Motor neuron (in vitro differentiated cells): ENCODE results near the gene FAM83E. TPM values are rescaled to one million over a fixed set of nuclear protein-coding genes. Genes with fewer than 3 reads are reported as not detected.

Experiments
- ATAC-seq, 8 experiments: fragments of 200-7000 bp; cut with Tn5 transposase; replicated peaks in 6 of 8; 2 replicates each; pipeline ENCODE4 v1.8.0; 2021; ENCODE audit warnings: mild to moderate bottlenecking in 8 of 8, moderate library complexity in 8 of 8
- H3K27ac ChIP-seq, 2 donors: fragments of 250-450 bp; sonication (Bioruptor Pico); 2 replicates each; pipeline ENCODE4 v1.9.0; 2021; ENCODE audit warnings: antibody characterized with exemption in 2 of 2, mild to moderate bottlenecking in 2 of 2, moderate library complexity in 1 of 2
- H3K4me1 ChIP-seq, 2 donors: fragments of 250-450 bp; sonication (Bioruptor Pico); replicated peaks in 1 of 2; 2 replicates each; pipeline ENCODE4 v1.6.1; 2021; ENCODE audit warnings: antibody characterized with exemption in 2 of 2, mild to moderate bottlenecking in 2 of 2, moderate library complexity in 1 of 2
- H3K4me3 ChIP-seq, 5 donors: fragments of 250-450 bp; sonication (Bioruptor Pico); 2 replicates each; pipeline ENCODE4 v1.9.0; 2021; ENCODE audit warnings: antibody characterized with exemption in 5 of 5, mild to moderate bottlenecking in 5 of 5, moderate library complexity in 4 of 5
- WGBS, 10 experiments: fragments of 450-650 bp; shearing (Covaris generic); methylation state at CpG; one replicate each; pipeline ENCODE4 v1.0.0; 2022; 5-methylcytosine and 5-hydroxymethylcytosine counted together
- in situ Hi-C, 9 experiments: fragments of 400-800 bp; cut with MboI; loops; one replicate each; pipeline ENCODE4 v1.15.0; 2021; ENCODE audit warnings: low sequenced_read_pairs in 9 of 9, low pct_unique_long_range_greater_than_20kb in 2 of 9; ENCODE audit not compliant: unreplicated experiment in 9 of 9
- total RNA-seq, 8 experiments: library from RNA; unstranded; fragments of 300-600 nt; gene quantifications; 2 replicates each; pipeline versions ENCODE4 v1.2.3 to v1.2.4, GENCODE V29; 2022

Gene FAM83E
- total RNA-seq, 8 experiments from 2014 or later, result 0.54 to 2.5 (median 1.1) TPM

GRCh38 chr19:48613852-48614435, 932 bp downstream of the FAM83E start:
- in situ Hi-C loops, result no loop called here
- ATAC-seq, result peak; percentile 0 to 8 (median 4)
- no peak overlapping the region for H3K4me3 ChIP-seq
- peak overlapping the region in 1 of 2 donors; percentile 79 for H3K27ac ChIP-seq
- H3K4me1 ChIP-seq, result peaks cover 14 to 27% of the 10 kb centered on the region in 2 donors
- WGBS, 10 experiments, result 49 to 100% (median 81%) methylated on average over 1 to 6 of the region's 13 CpGs; no CpG with 5 or more reads in 2 of the 10 experiments

- no peak overlapping the region for H3K4me3 ChIP-seq
- WGBS, 10 experiments, result 53 to 100% (median 81%) methylated on average over 1 to 12 of the region's 39 CpGs; no CpG with 5 or more reads in 1 of the 10 experiments
- ATAC-seq, result peak; percentile 3 to 21 (median 7)
- peaks cover 14 to 27% of the 10 kb centered on the region in 2 donors for H3K4me1 ChIP-seq
- peak overlapping the region in 1 of 2 donors; percentile 79 for H3K27ac ChIP-seq
- in situ Hi-C loops, result no loop called here
Observed at GRCh38 chr19:48613024-48613851, 1.6 kb downstream of the FAM83E start.

- H3K27ac ChIP-seq, result no peak overlapping the region
- H3K4me3 ChIP-seq, result no peak overlapping the region
- in situ Hi-C loops, result no loop called here
- WGBS, 10 experiments, result 87 to 100% (median 95%) methylated on average over 1 to 4 of the region's 14 CpGs; no CpG with 5 or more reads in 7 of the 10 experiments
- ATAC-seq, result no peak
- H3K4me1 ChIP-seq, result peaks cover 3 to 17% of the 10 kb centered on the region in 2 donors
Observed at GRCh38 chr19:48611872-48612271, 3.0 kb downstream of the FAM83E start.

- no peak for ATAC-seq
Observed at GRCh38 chr19:48609571-48610108, 5.2 kb downstream of the FAM83E start.

GRCh38 chr19:48608798-48609263, 6.0 kb downstream of the FAM83E start:
- peak in 4 of 8 experiments; percentile 17 to 35 (median 26) for ATAC-seq

More at GRCh38 chr19:48609571-48610108, 5.2 kb downstream of the FAM83E start:
- in situ Hi-C loops, result no loop called here
- Histone ChIP-seq H3K27ac (no peak overlapping the region), H3K4me3 (no peak overlapping the region), H3K4me1 (peaks cover 0 to 8% of the 10 kb centered on the region in 2 donors)
- WGBS, 10 experiments, result 90 to 96% methylated on average over 4 of the region's 20 CpGs; no CpG with 5 or more reads in 8 of the 10 experiments

GRCh38 chr19:48607359-48607755, 7.5 kb downstream of the FAM83E start:
- H3K27ac ChIP-seq, result no peak overlapping the region
- 40 to 90% (median 80%) methylated on average over 1 to 7 of the region's 7 CpGs; no CpG with 5 or more reads in 4 of the 10 experiments for WGBS, 10 experiments
- H3K4me3 ChIP-seq, result no peak overlapping the region
- in situ Hi-C loops, result no loop called here
- no peaks in the 10 kb centered on the region for H3K4me1 ChIP-seq
- no peak for ATAC-seq

More at GRCh38 chr19:48608798-48609263, 6.0 kb downstream of the FAM83E start:
- no peak overlapping the region for H3K4me3 ChIP-seq
- H3K4me1 ChIP-seq, result no peaks in the 10 kb centered on the region
- H3K27ac ChIP-seq, result no peak overlapping the region
- in situ Hi-C loops, result no loop called here
- WGBS, 10 experiments, result 0 to 57% (median 33%) methylated on average over 1 to 8 of the region's 9 CpGs; no CpG with 5 or more reads in 4 of the 10 experiments

GRCh38 chr19:48606463-48607358, 8.2 kb downstream of the FAM83E start, which contains the start of gene SPACA4:
SPACA4 (plus strand) TSS chr19:48606742; CDS start chr19:48606979, 237 bp downstream.
- H3K27ac ChIP-seq, result no peak within 1 kb of the TSS
- peak in 4 of 8 experiments; percentile 11 to 19 (median 15) for ATAC-seq
- H3K4me1 ChIP-seq, result no peaks in the 10 kb centered on the region
- H3K4me3 ChIP-seq, result no peak within 1 kb of the TSS
- 80 to 100% (median 94%) methylated on average over 2 to 13 of the region's 39 CpGs; no CpG with 5 or more reads in 4 of the 10 experiments for WGBS, 10 experiments
- in situ Hi-C loops, result no loop called here

- peak in 3 of 8 experiments; percentile 2 to 12 (median 6) for ATAC-seq
- no peak overlapping the region for H3K4me3 ChIP-seq
- WGBS, 10 experiments, result 90 to 100% (median 90%) methylated on average over 1 to 3 of the region's 9 CpGs; no CpG with 5 or more reads in 7 of the 10 experiments
- in situ Hi-C loops, result no loop called here
- no peaks in the 10 kb centered on the region for H3K4me1 ChIP-seq
- no peak overlapping the region for H3K27ac ChIP-seq
Observed at GRCh38 chr19:48603850-48604249, 11.0 kb downstream of the FAM83E start.

GRCh38 chr19:48603449-48603848, 11.4 kb downstream of the FAM83E start:
- in situ Hi-C loops, result no loop called here
- WGBS, 10 experiments, result no CpG with 5 or more reads among the region's 39 CpGs
- no peaks in the 10 kb centered on the region for H3K4me1 ChIP-seq
- no peak overlapping the region for H3K4me3 ChIP-seq
- peak in 4 of 8 experiments; percentile 7 to 24 (median 14) for ATAC-seq
- no peak overlapping the region for H3K27ac ChIP-seq

- no peak for ATAC-seq
Observed at GRCh38 chr19:48603001-48603400, 11.9 kb downstream of the FAM83E start.

GRCh38 chr19:48600679-48601417, 14.0 kb downstream of the FAM83E start:
- no peak for ATAC-seq
- in situ Hi-C loops, result no loop called here
- Histone ChIP-seq H3K4me1 (no peaks in the 10 kb centered on the region), H3K27ac (no peak overlapping the region), H3K4me3 (no peak overlapping the region)
- WGBS, 10 experiments, result 71 to 100% (median 89%) methylated on average over 2 to 5 of the region's 21 CpGs; no CpG with 5 or more reads in 4 of the 10 experiments

More at GRCh38 chr19:48603001-48603400, 11.9 kb downstream of the FAM83E start:
- Histone ChIP-seq H3K4me1 (no peaks in the 10 kb centered on the region), H3K27ac (no peak overlapping the region), H3K4me3 (no peak overlapping the region)
- 44 to 100% (median 89%) methylated on average over 1 to 5 of the region's 9 CpGs; no CpG with 5 or more reads in 3 of the 10 experiments for WGBS, 10 experiments
- in situ Hi-C loops, result no loop called here
